Astrocyte (in vitro differentiated cells and primary cell): ENCODE results near the gene SURF6. TPM values are rescaled to one million over a fixed set of nuclear protein-coding genes. Genes with fewer than 3 reads are reported as not detected.

Source experiments
- DNase-seq: peaks from one replicate; pipeline ENCODE4 v3.0.0-alpha.2; 2010; ENCODE audit warnings: low read depth
- FAIRE-seq: peaks from 2 replicates; lab custom pipeline; 2011; peaks lifted over from hg19 to GRCh38; lab: Jason Lieb, UNC
- H2AFZ ChIP-seq: 2 replicates; pipeline ENCODE4 v1.6.0; 2012; ENCODE audit warnings: low read depth, low read length, inconsistent platforms
- H3K27ac ChIP-seq: 2 replicates; pipeline ENCODE4 v1.5.1; 2011; ENCODE audit warnings: low read depth, low read length, inconsistent platforms
- H3K27me3 ChIP-seq: 2 replicates; pipeline ENCODE4 v1.6.0; 2011; ENCODE audit warnings: low read length, inconsistent platforms; ENCODE audit not compliant: insufficient read depth
- H3K36me3 ChIP-seq: 2 replicates; pipeline ENCODE4 v1.5.1; 2011; ENCODE audit warnings: low read length, inconsistent platforms; ENCODE audit not compliant: insufficient read depth
- H3K4me1 ChIP-seq: 2 replicates; pipeline ENCODE4 v1.5.1; 2011; ENCODE audit warnings: low read length, inconsistent platforms; ENCODE audit not compliant: insufficient read depth
- H3K4me2 ChIP-seq: 2 replicates; pipeline ENCODE4 v1.6.0; 2012; ENCODE audit warnings: low read length, inconsistent platforms
- H3K4me3 ChIP-seq: 2 replicates; pipeline ENCODE4 v1.5.1; 2011; ENCODE audit warnings: low read depth, mild to moderate bottlenecking, low read length, inconsistent platforms; ENCODE audit not compliant: insufficient read depth
- H3K79me2 ChIP-seq: 2 replicates; pipeline ENCODE4 v1.6.0; 2012; ENCODE audit warnings: mild to moderate bottlenecking, low read length, inconsistent platforms; ENCODE audit not compliant: insufficient read depth
- H3K9ac ChIP-seq: 2 replicates; pipeline ENCODE4 v1.6.0; 2012; ENCODE audit warnings: mild to moderate bottlenecking, low read length, inconsistent platforms
- H3K9me3 ChIP-seq: 2 replicates; pipeline ENCODE4 v1.5.1; 2012; ENCODE audit warnings: low read depth, mild to moderate bottlenecking, low read length, inconsistent platforms; ENCODE audit not compliant: insufficient read depth
- H4K20me1 ChIP-seq: 2 replicates; pipeline ENCODE4 v1.6.0; 2012; ENCODE audit warnings: low read length, inconsistent platforms; ENCODE audit not compliant: insufficient read depth
- H3K27ac Mint-ChIP-seq: one replicate; pipeline ENCODE4 v1.8.0; 2021; ENCODE audit warnings: mild to moderate bottlenecking, mixed read lengths; ENCODE audit not compliant: unreplicated experiment
- H3K27me3 Mint-ChIP-seq: one replicate; pipeline ENCODE4 v1.8.0; 2021; ENCODE audit warnings: low read depth, mixed read lengths; ENCODE audit not compliant: unreplicated experiment
- H3K36me3 Mint-ChIP-seq: one replicate; pipeline ENCODE4 v1.8.0; 2021; ENCODE audit warnings: low read depth, mixed read lengths; ENCODE audit not compliant: unreplicated experiment
- H3K4me1 Mint-ChIP-seq: one replicate; pipeline ENCODE4 v1.8.0; 2021; ENCODE audit warnings: low read depth, mixed read lengths; ENCODE audit not compliant: unreplicated experiment
- H3K4me3 Mint-ChIP-seq: one replicate; pipeline ENCODE4 v1.8.0; 2021; ENCODE audit warnings: mild to moderate bottlenecking, moderate library complexity, mixed read lengths; ENCODE audit not compliant: unreplicated experiment
- H3K9me3 Mint-ChIP-seq: one replicate; pipeline ENCODE4 v1.8.0; 2021; ENCODE audit warnings: mild to moderate bottlenecking, mixed read lengths; ENCODE audit not compliant: unreplicated experiment
- CTCF ChIP-seq: IDR thresholded peaks from 2 replicates; pipeline ENCODE4 v1.5.1; 2011; ENCODE audit warnings: low read depth, mild to moderate bottlenecking, inconsistent platforms, low read length, moderate library complexity; ENCODE audit not compliant: insufficient read depth
- EZH2 ChIP-seq: IDR thresholded peaks from 2 replicates; pipeline ENCODE4 v1.6.1; 2012; ENCODE audit warnings: mild to moderate bottlenecking, low read length, inconsistent platforms; ENCODE audit not compliant: insufficient read depth
- total RNA-seq: library from RNA; stranded (reverse); gene quantifications from 2 replicates; pipeline ENCODE4 v1.2.1, GENCODE V29; 2021

SURF6 gene
- total RNA-seq, 1 donor from 2014 or later = 25.1 TPM

GRCh38 chr9:133323991-133324703 lies 11.8 kb downstream of the SURF6 start:
- no peaks in the 10 kb centered on the region for H3K4me1 ChIP-seq
- no peak overlapping the region for H3K4me2 ChIP-seq
- H3K4me3 ChIP-seq = no peak overlapping the region
- no peak overlapping the region for H2AFZ ChIP-seq
- TF ChIP-seq EZH2 (no peak), CTCF (no peak)
- Mint-ChIP-seq H3K27ac (no peak overlapping the region), H3K27me3 (peaks cover 24% of the 10 kb centered on the region), H3K4me3 (no peak overlapping the region), H3K4me1 (no peaks in the 10 kb centered on the region), H3K36me3 (peaks cover 15% of the 10 kb centered on the region), H3K9me3 (peaks cover 14% of the 10 kb centered on the region)
- no peaks in the 10 kb centered on the region for H3K79me2 ChIP-seq
- H3K9me3 ChIP-seq = no peaks in the 10 kb centered on the region
- no peak overlapping the region for H3K27ac ChIP-seq
- no peaks in the 10 kb centered on the region for H4K20me1 ChIP-seq
- no peak overlapping the region for H3K9ac ChIP-seq
- DNase-seq = no peak
- H3K27me3 ChIP-seq = no peaks in the 10 kb centered on the region
- no peak for FAIRE-seq
- H3K36me3 ChIP-seq = no peaks in the 10 kb centered on the region

GRCh38 chr9:133323211-133323610 lies 12.8 kb downstream of the SURF6 start:
- Histone ChIP-seq H3K36me3 (no peaks in the 10 kb centered on the region), H3K4me2 (no peak overlapping the region), H3K9me3 (no peaks in the 10 kb centered on the region), H3K9ac (no peak overlapping the region), H4K20me1 (no peaks in the 10 kb centered on the region), H3K27ac (no peak overlapping the region), H3K4me1 (no peaks in the 10 kb centered on the region), H2AFZ (no peak overlapping the region), H3K27me3 (no peaks in the 10 kb centered on the region), H3K4me3 (no peak overlapping the region), H3K79me2 (no peaks in the 10 kb centered on the region)
- Mint-ChIP-seq H3K4me3 (no peak overlapping the region), H3K4me1 (no peaks in the 10 kb centered on the region), H3K27ac (no peak overlapping the region), H3K27me3 (peaks cover 26% of the 10 kb centered on the region), H3K36me3 (peaks cover 15% of the 10 kb centered on the region), H3K9me3 (peaks cover 14% of the 10 kb centered on the region)
- TF ChIP-seq CTCF (no peak), EZH2 (no peak)
- DNase-seq = no peak
- no peak for FAIRE-seq

- peaks cover 14% of the 10 kb centered on the region for H3K9me3 Mint-ChIP-seq
- H3K4me3 Mint-ChIP-seq = no peak overlapping the region
- Histone ChIP-seq H2AFZ (no peak overlapping the region), H3K27me3 (no peaks in the 10 kb centered on the region), H3K36me3 (no peaks in the 10 kb centered on the region), H3K27ac (no peak overlapping the region), H3K9me3 (no peaks in the 10 kb centered on the region), H3K4me2 (no peak overlapping the region), H3K9ac (no peak overlapping the region), H3K79me2 (no peaks in the 10 kb centered on the region), H4K20me1 (no peaks in the 10 kb centered on the region), H3K4me3 (no peak overlapping the region), H3K4me1 (no peaks in the 10 kb centered on the region)
- peaks cover 14% of the 10 kb centered on the region for H3K36me3 Mint-ChIP-seq
- H3K27me3 Mint-ChIP-seq = peaks cover 27% of the 10 kb centered on the region
- FAIRE-seq (no peak), DNase-seq (no peak)
- H3K27ac Mint-ChIP-seq = no peak overlapping the region
- no peaks in the 10 kb centered on the region for H3K4me1 Mint-ChIP-seq
- TF ChIP-seq EZH2 = no peak
Observed at GRCh38 chr9:133322701-133323100, 13.3 kb downstream of the SURF6 start.
